SK-N-SH (cell line): ENCODE results near the gene APP.

ENCODE experiments used
- CTCF ChIP-seq: fragments of 200-600 bp; sonication (generic); IDR thresholded peaks from 2 replicates; pipeline ENCODE4 v1.6.1; 2017; ENCODE audit warnings: antibody characterized with exemption, mild to moderate bottlenecking, moderate library complexity
- ELF1 ChIP-seq: IDR thresholded peaks from 2 replicates; pipeline ENCODE4 v1.4.0; 2012
- EP300 ChIP-seq, 2 experiments: IDR thresholded peaks; 2 replicates each; pipeline versions ENCODE4 v1.4.0 to v1.6.1; 2012; ENCODE audit warnings: borderline replicate concordance in 1 of 2, low read depth in 1 of 2, low read length in 1 of 2
- FOSL2 ChIP-seq: IDR thresholded peaks from 2 replicates; pipeline ENCODE4 v1.4.0; 2012; ENCODE audit warnings: low read depth, mild to moderate bottlenecking, moderate library complexity, borderline replicate concordance
- GATA2 ChIP-seq: sonication (generic); formaldehyde crosslinking; IDR thresholded peaks from 2 replicates; pipeline ENCODE4 v1.5.0; 2020; ENCODE audit warnings: mild to moderate bottlenecking, missing genetic modification reagents
- IRF3 ChIP-seq: fragments of 150-350 bp; IDR thresholded peaks from 2 replicates; pipeline ENCODE4 v1.6.1; 2016; ENCODE audit warnings: mild to moderate bottlenecking, low read depth, low read length
- JUND ChIP-seq: IDR thresholded peaks from 2 replicates; pipeline ENCODE4 v1.4.0; 2012
- MAX ChIP-seq: IDR thresholded peaks from 2 replicates; pipeline ENCODE4 v1.4.0; 2012; ENCODE audit warnings: low read depth
- POLR2AphosphoS5 ChIP-seq: IDR thresholded peaks from 2 replicates; pipeline ENCODE4 v1.6.1; 2012; ENCODE audit warnings: low read depth, low read length
- SIN3A ChIP-seq: IDR thresholded peaks from 2 replicates; pipeline ENCODE4 v1.6.1; 2012; ENCODE audit warnings: low read depth, mild to moderate bottlenecking, low read length, moderate library complexity, borderline replicate concordance
- SMC3 ChIP-seq: IDR thresholded peaks from 2 replicates; pipeline ENCODE4 v1.6.1; 2012; ENCODE audit warnings: low read depth, low read length, improper control_type of control experiment
- TAF1 ChIP-seq: IDR thresholded peaks from 2 replicates; pipeline ENCODE4 v1.6.1; 2012; ENCODE audit warnings: low read depth, mild to moderate bottlenecking, low read length, moderate library complexity, borderline replicate concordance
- USF1 ChIP-seq: IDR thresholded peaks from 2 replicates; pipeline ENCODE4 v1.4.0; 2012; ENCODE audit warnings: low read depth, borderline replicate concordance
- YY1 ChIP-seq: IDR thresholded peaks from 2 replicates; pipeline ENCODE4 v1.4.0; 2012; ENCODE audit warnings: low read depth, mild to moderate bottlenecking

- TF ChIP-seq CTCF (no peak), GATA2 (CRISPR knock-in tag) (no peak), FOSL2 (no peak), SMC3 (no peak), EP300 (IDR thresholded peaks at IDR 0.05; ENCODE audit: borderline replicate concordance in 1 of 2, low read depth in 1 of 2, low read length in 1 of 2) (no peak), POLR2AphosphoS5 (no peak), TAF1 (no peak), IRF3 (no peak), SIN3A (no peak), MAX (no peak), YY1 (no peak), USF1 (no peak), JUND (no peak), ELF1 (no peak)
Observed at GRCh38 chr21:25964926-25965325, 205.6 kb downstream of the APP start.
